SK-N-SH (cell line): Measurements from ENCODE around the gene KRTAP6-1. TPM values are rescaled to one million over a fixed set of nuclear protein-coding genes. Genes with fewer than 3 reads are reported as not detected.

Experiments
- CTCF ChIA-PET: fragments of 300-600, 350-600 bp; formaldehyde crosslinking; extraction: SDS; loops from one replicate; lab custom pipeline; 2021; lab: Yijun Ruan, JAX
- POLR2A ChIA-PET: fragments of 350-600 bp; sonication (Branson Sonifier 250); formaldehyde crosslinking; extraction: SDS; loops from one replicate; lab custom pipeline; 2020; ENCODE audit warnings: antibody characterized with exemption, inconsistent platforms; lab: Yijun Ruan, JAX
- DNase-seq: peaks from one replicate; pipeline ENCODE4 v3.0.0; 2012
- H2AFZ ChIP-seq: fragments of 200-600 bp; sonication (generic); 2 replicates; pipeline ENCODE4 v1.8.1; 2016; ENCODE audit warnings: antibody characterized with exemption, mild to moderate bottlenecking, low read depth
- H3F3A ChIP-seq: fragments of 200-600 bp; sonication (generic); replicated peaks from 2 replicates; pipeline ENCODE3; 2016; ENCODE audit warnings: antibody characterized with exemption, mild to moderate bottlenecking; ENCODE audit not compliant: insufficient read depth
- H3K27ac ChIP-seq, 2 experiments: fragments of 200-500 bp in 1 of 2; fragments of 200-600 bp in 1 of 2; sonication (Bioruptor generic) in 1 of 2; sonication (generic), shearing (Covaris generic) in 1 of 2; 2 replicates each; pipeline versions ENCODE4 v1.5.1 to v1.6.1; 2014 to 2016; ENCODE audit warnings: low read depth in 2 of 2, inconsistent platforms in 1 of 2, low read length in 1 of 2, mild to moderate bottlenecking in 1 of 2, mixed read lengths in 1 of 2
- H3K27me3 ChIP-seq: fragments of 200-600 bp; sonication (generic), shearing (Covaris generic); 2 replicates; pipeline ENCODE4 v1.6.1; 2016; ENCODE audit warnings: mixed run types; ENCODE audit not compliant: insufficient read depth
- H3K36me3 ChIP-seq, 2 experiments: fragments of 200-500 bp in 1 of 2; fragments of 200-600 bp in 1 of 2; sonication (Bioruptor generic) in 1 of 2; sonication (generic) in 1 of 2; replicated peaks in 1 of 2; 2 replicates each; pipeline versions ENCODE3 to v1.5.1; 2014 to 2016; ENCODE audit warnings: low read length in 1 of 2, mild to moderate bottlenecking in 1 of 2; ENCODE audit not compliant: insufficient read depth in 2 of 2, control insufficient read depth in 1 of 2
- H3K4me1 ChIP-seq, 2 experiments: fragments of 200-500 bp in 1 of 2; fragments of 200-600 bp in 1 of 2; sonication (Bioruptor generic) in 1 of 2; sonication (generic), shearing (Covaris generic) in 1 of 2; 2 replicates each; pipeline versions ENCODE4 v1.5.1 to v1.6.1; 2014 to 2016; ENCODE audit warnings: low read depth in 1 of 2, low read length in 1 of 2, mixed run types in 1 of 2; ENCODE audit not compliant: insufficient read depth in 2 of 2, control insufficient read depth in 1 of 2
- H3K4me2 ChIP-seq: fragments of 200-600 bp; sonication (generic), shearing (Covaris generic); 2 replicates; pipeline ENCODE4 v1.6.1; 2017; ENCODE audit warnings: mixed run types
- H3K4me3 ChIP-seq, 2 experiments: fragments of 200-500 bp in 1 of 2; fragments of 200-600 bp in 1 of 2; sonication (Bioruptor generic) in 1 of 2; sonication (generic), shearing (Covaris generic) in 1 of 2; 2 replicates each; pipeline versions ENCODE4 v1.5.1 to v1.8.1; 2014 to 2016; ENCODE audit warnings: low read depth in 2 of 2, inconsistent platforms in 1 of 2, low read length in 1 of 2, mild to moderate bottlenecking in 1 of 2, mixed read lengths in 1 of 2, moderate library complexity in 1 of 2
- H3K79me2 ChIP-seq: fragments of 200-600 bp; sonication (generic); 2 replicates; pipeline ENCODE4 v1.8.1; 2017; ENCODE audit warnings: mild to moderate bottlenecking; ENCODE audit not compliant: insufficient read depth
- H3K9ac ChIP-seq: fragments of 200-600 bp; sonication (generic); 2 replicates; pipeline ENCODE4 v1.6.1; 2017; ENCODE audit warnings: mixed run types
- H3K9me2 ChIP-seq: fragments of 200-600 bp; sonication (generic); 2 replicates; pipeline ENCODE4 v1.6.1; 2017; ENCODE audit warnings: mixed run types
- H3K9me3 ChIP-seq: fragments of 200-600 bp; sonication (generic); 2 replicates; pipeline ENCODE4 v1.6.1; 2017; ENCODE audit warnings: mixed run types, mild to moderate bottlenecking, moderate library complexity
- H4K20me1 ChIP-seq: fragments of 200-600 bp; sonication (generic); 2 replicates; pipeline ENCODE4 v1.6.1; 2017; ENCODE audit warnings: mild to moderate bottlenecking, mixed run types; ENCODE audit not compliant: insufficient read depth
- ELF1 ChIP-seq: IDR thresholded peaks from 2 replicates; pipeline ENCODE4 v1.4.0; 2012
- EZH2phosphoT487 ChIP-seq: fragments of 200-600 bp; sonication (generic); IDR thresholded peaks from 2 replicates; pipeline ENCODE4 v1.6.1; 2017; ENCODE audit warnings: low read depth, mixed run types, mild to moderate bottlenecking, antibody characterized with exemption, moderate library complexity, borderline replicate concordance
- FOSL2 ChIP-seq: IDR thresholded peaks from 2 replicates; pipeline ENCODE4 v1.4.0; 2012; ENCODE audit warnings: low read depth, mild to moderate bottlenecking, moderate library complexity, borderline replicate concordance
- GABPA ChIP-seq: IDR thresholded peaks from 2 replicates; pipeline ENCODE4 v1.4.0; 2012; ENCODE audit warnings: low read depth, mild to moderate bottlenecking
- IRF3 ChIP-seq: fragments of 150-350 bp; IDR thresholded peaks from 2 replicates; pipeline ENCODE4 v1.6.1; 2016; ENCODE audit warnings: mild to moderate bottlenecking, low read depth, low read length
- MAX ChIP-seq: IDR thresholded peaks from 2 replicates; pipeline ENCODE4 v1.4.0; 2012; ENCODE audit warnings: low read depth
- PBX3 ChIP-seq: IDR thresholded peaks from 2 replicates; pipeline ENCODE4; 2012
- RCOR1 ChIP-seq: fragments of 150-350 bp; IDR thresholded peaks from 2 replicates; pipeline ENCODE4 v1.6.1; 2017; ENCODE audit warnings: antibody characterized with exemption, low read length
- RFX5 ChIP-seq: IDR thresholded peaks from 2 replicates; pipeline ENCODE4 v1.6.1; 2012; ENCODE audit warnings: mild to moderate bottlenecking, improper control_type of control experiment, low read length
- RXRA ChIP-seq: IDR thresholded peaks from 2 replicates; pipeline ENCODE4 v1.4.0; 2012; ENCODE audit warnings: low read depth, mild to moderate bottlenecking, borderline replicate concordance
- TAF1 ChIP-seq: IDR thresholded peaks from 2 replicates; pipeline ENCODE4 v1.6.1; 2012; ENCODE audit warnings: low read depth, mild to moderate bottlenecking, low read length, moderate library complexity, borderline replicate concordance
- TCF12 ChIP-seq: IDR thresholded peaks from 2 replicates; pipeline ENCODE4 v1.4.0; 2012
- TEAD4 ChIP-seq: IDR thresholded peaks from 2 replicates; pipeline ENCODE4 v1.4.0; 2012; ENCODE audit warnings: mild to moderate bottlenecking, borderline replicate concordance; ENCODE audit not compliant: insufficient read depth
- USF1 ChIP-seq: IDR thresholded peaks from 2 replicates; pipeline ENCODE4 v1.4.0; 2012; ENCODE audit warnings: low read depth, borderline replicate concordance
- YY1 ChIP-seq: IDR thresholded peaks from 2 replicates; pipeline ENCODE4 v1.4.0; 2012; ENCODE audit warnings: low read depth, mild to moderate bottlenecking
- WGBS: methylation state at CpG from one replicate; pipeline ENCODE4 v1.1.6; 2017; ENCODE audit warnings: low lambda C conversion rate; 5-methylcytosine and 5-hydroxymethylcytosine counted together
- polyA plus RNA-seq, 3 experiments: library from polyadenylated mRNA; depleted of rRNA; stranded (reverse); fragments of >200 nt; gene quantifications; 2 replicates each; pipeline ENCODE4 v1.2.3, GENCODE V29; 2012

Gene KRTAP6-1
- polyA plus RNA-seq, 1 of the 3 experiments (the other 2 are of a cell fraction): not detected

- WGBS: 2% methylated on average over 2 of the region's 2 CpGs
- no peak within 1 kb of the TSS for H3K4me2 ChIP-seq
- no peaks in the 10 kb centered on the region for H3K4me1 ChIP-seq
- no peak within 1 kb of the TSS for H3K9ac ChIP-seq
- H3F3A ChIP-seq: no peaks in the 10 kb centered on the region
- no peak within 1 kb of the TSS for H3K27ac ChIP-seq
- CTCF ChIA-PET: no interaction called here
- H4K20me1 ChIP-seq: no peaks in the 10 kb centered on the region
- H3K79me2 ChIP-seq: no peaks in the 10 kb centered on the region
- POLR2A ChIA-PET: no interaction called here
- H3K27me3 ChIP-seq: no peaks in the 10 kb centered on the region; the same call in 1 of the 2 replicates
- DNase-seq: no peak
- no peaks in the 10 kb centered on the region for H3K9me3 ChIP-seq
- no peak within 1 kb of the TSS for H2AFZ ChIP-seq
- H3K4me3 ChIP-seq: no peak within 1 kb of the TSS
- H3K9me2 ChIP-seq: no peaks in the 10 kb centered on the region
- H3K36me3 ChIP-seq: no peaks in the 10 kb centered on the region
- TF ChIP-seq TCF12 (no peak), RXRA (no peak)
Measured at GRCh38 chr21:30642564-30642963, 28.8 kb upstream of the KRTAP6-1 start, which contains the start of gene KRTAP20-3. KRTAP20-3 (plus strand) TSS chr21:30642864.

- H3K27me3 ChIP-seq: no peaks in the 10 kb centered on the region; the same call in 1 of the 2 replicates
- no peaks in the 10 kb centered on the region for H3K79me2 ChIP-seq
- H2AFZ ChIP-seq: no peak overlapping the region
- POLR2A ChIA-PET: no interaction called here
- CTCF ChIA-PET: no interaction called here
- no peaks in the 10 kb centered on the region for H3K9me3 ChIP-seq
- TF ChIP-seq FOSL2: no peak
- no peak for TF ChIP-seq USF1
- no peak for TF ChIP-seq IRF3
- no peak for TF ChIP-seq PBX3
- TF ChIP-seq YY1: no peak
- TF ChIP-seq RCOR1: no peak
- TF ChIP-seq RXRA: no peak
- no peak for TF ChIP-seq GABPA
- no peak for TF ChIP-seq TAF1
- TF ChIP-seq MAX: no peak
- no peak for TF ChIP-seq EZH2phosphoT487
- no peak for TF ChIP-seq TEAD4
- TF ChIP-seq RFX5: no peak
- TF ChIP-seq ELF1: no peak
- TF ChIP-seq, all 33 proteins: peak for 0
- Histone ChIP-seq H3F3A (no peaks in the 10 kb centered on the region), H3K4me2 (no peak overlapping the region), H3K4me1 (no peaks in the 10 kb centered on the region), H3K27ac (no peak overlapping the region), H3K9me2 (no peaks in the 10 kb centered on the region), H3K9ac (no peak overlapping the region), H3K4me3 (no peak overlapping the region), H4K20me1 (no peaks in the 10 kb centered on the region), H3K36me3 (no peaks in the 10 kb centered on the region)
- WGBS: 13% methylated on average over 3 of the region's 3 CpGs
- DNase-seq: no peak
Measured at GRCh38 chr21:30638686-30639085, 25.0 kb upstream of the KRTAP6-1 start.
